ENCODE data around the gene IFI16. TPM values are rescaled to one million over a fixed set of nuclear protein-coding genes. Genes with fewer than 3 reads are reported as not detected.

Gene IFI16
- 48.9 and 69.9 TPM in 2 replicates for total RNA-seq

DNA sequence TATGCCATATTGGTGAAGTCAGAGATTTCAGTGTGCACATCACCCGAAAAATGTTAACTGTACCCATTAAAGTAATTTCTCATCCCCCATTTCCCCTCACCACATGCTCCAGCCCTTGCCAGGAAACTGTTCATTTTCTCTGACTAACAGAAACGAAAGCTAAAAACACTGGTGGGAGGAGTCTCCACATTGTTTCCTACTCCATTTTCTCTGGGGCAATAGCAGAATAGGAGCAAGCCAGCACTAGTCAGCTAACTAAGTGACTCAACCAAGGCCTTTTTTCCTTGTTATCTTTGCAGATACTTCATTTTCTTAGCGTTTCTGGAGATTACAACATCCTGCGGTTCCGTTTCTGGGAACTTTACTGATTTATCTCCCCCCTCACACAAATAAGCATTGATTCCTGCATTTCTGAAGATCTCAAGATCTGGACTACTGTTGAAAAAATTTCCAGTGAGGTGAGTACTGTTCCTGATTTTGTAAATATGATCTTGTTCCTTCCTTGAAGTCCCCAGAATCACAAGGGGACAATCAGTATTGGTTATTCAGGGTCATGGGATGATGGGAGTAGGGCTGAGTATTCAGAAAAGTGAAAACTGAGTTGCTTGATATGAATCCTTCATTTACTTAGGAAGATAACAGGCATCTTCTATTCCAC lies at the start of gene IFI16:
Gene IFI16, plus strand, starts transcription at position 204 of the 658 bp plus-strand sequence. CDS start 4,774 bp downstream, outside the sequence.

DNA sequence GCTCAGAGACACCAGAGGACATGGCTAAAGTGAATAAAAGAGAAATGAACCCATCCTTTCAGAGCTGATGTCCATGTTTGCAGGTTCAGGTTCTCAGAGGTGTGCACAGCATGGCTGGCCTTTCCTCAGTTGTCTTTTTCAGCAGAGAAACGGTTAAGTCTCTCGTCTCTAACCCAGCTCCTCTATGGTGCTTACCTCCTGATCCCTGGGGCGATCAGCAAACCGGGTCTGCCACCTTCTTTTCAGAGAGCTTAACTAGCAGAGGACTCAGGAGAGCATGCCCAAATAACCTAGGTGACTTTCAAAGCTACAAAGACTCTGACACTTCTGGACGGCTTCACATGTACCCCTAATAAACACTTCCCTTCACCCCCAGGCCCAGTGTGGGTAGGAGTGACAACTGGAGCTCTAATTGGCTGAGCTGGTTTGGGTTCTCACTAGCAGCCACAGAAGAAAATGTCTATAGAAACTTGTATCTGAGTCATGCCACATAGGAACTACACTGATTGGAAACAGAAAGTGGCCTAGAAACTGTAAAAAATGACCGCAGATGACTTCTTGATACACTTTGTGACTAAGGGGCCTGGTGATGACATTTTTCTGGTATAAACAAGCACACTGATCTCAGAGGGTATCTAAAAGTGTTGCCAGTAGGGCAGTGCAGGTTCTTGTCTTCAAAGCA lies 66.9 kb downstream of the IFI16 start, which contains the start of gene AIM2:
Gene AIM2, minus strand, starts transcription at position 329 of the 682 bp plus-strand sequence. CDS start 3,267 bp downstream, outside the sequence.

Other genes starting within 250 kb of the IFI16 start
- not detected in 2 replicates for gene OR6N1, start 237.7 kb upstream of the IFI16 start, total RNA-seq
- not detected in 2 replicates for gene OR6N2, start 228.7 kb upstream of the IFI16 start, total RNA-seq
- gene MNDA, start 178.6 kb upstream of the IFI16 start, total RNA-seq = not detected in 2 replicates
- not detected in 2 replicates for gene PYHIN1, start 78.4 kb upstream of the IFI16 start, total RNA-seq
- gene AIM2, start 66.9 kb downstream of the IFI16 start, total RNA-seq = not detected in 2 replicates
- gene CADM3, start 161.7 kb downstream of the IFI16 start, total RNA-seq = 0.26 and 1.2 TPM in 2 replicates
- not detected in 2 replicates for gene ACKR1, start 195.0 kb downstream of the IFI16 start, total RNA-seq